Activated CD4-positive, CD25-positive, alpha-beta regulatory T cell (primary cell): ENCODE measurements around the gene NXF2.
"Not testable (repeated sequence)": the region's sequence is repeated elsewhere in the genome, so short reads cannot be mapped to it uniquely, and the experiment has no call there.

Source experiments
- DNase-seq, 4 experiments: peaks; one replicate each; lab custom pipeline; 2025; lab: John Stamatoyannopoulos, UW

NXF2 gene

DNA sequence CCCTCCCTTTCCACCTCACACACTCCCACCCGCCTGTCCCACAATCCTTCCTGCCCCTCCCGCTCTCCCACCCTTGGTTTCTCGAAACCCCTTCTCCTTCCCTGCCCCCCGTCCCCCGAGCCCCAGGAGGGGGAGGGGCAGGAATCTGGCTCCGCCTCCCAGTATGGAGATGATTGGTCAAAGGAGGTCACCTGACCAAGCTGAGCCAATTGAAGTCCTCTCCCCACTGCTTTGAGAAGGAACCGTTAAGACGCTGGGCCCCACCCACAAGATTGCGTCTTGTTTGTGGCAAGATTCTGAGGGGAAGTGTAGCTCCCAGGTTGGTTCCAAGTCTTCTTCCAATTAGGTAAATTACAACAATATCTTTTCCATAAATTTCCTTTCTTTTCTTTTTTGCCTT lies at the start of gene NXF2:
Gene NXF2 (plus strand): TSS at position 275 of the 400 bp plus-strand sequence. CDS start 59,912 bp downstream, outside the sequence.
- not testable (repeated sequence) for DNase-seq

GRCh38 chrX:102207940-102208339 lies 39.0 kb upstream of the NXF2 start:
- not testable (repeated sequence) for DNase-seq

DNA sequence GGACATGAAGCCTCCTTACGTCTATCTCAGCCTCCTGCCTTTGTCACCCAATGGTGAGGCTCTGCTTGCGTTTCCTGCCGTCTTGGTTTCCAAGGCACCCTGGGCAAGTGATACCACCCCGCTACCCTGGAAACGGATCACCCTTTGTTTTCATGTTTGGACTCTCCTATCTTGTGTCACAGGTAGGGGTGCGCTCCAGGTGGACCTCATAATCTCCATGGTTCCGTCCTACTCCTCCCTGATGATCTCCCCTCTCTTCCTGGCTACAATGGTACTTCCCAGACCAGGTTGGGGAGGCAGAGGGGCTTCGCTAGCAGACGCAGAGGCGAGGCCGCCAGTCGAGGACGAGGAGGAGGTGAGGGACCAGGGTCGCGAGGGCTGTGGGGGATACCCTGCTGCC lies 32.0 kb upstream of the NXF2 start, which contains the start of gene TCP11X1:
Gene TCP11X1 (plus strand): TSS at position 316 of the 400 bp plus-strand sequence.
- not testable (repeated sequence) for DNase-seq

DNA sequence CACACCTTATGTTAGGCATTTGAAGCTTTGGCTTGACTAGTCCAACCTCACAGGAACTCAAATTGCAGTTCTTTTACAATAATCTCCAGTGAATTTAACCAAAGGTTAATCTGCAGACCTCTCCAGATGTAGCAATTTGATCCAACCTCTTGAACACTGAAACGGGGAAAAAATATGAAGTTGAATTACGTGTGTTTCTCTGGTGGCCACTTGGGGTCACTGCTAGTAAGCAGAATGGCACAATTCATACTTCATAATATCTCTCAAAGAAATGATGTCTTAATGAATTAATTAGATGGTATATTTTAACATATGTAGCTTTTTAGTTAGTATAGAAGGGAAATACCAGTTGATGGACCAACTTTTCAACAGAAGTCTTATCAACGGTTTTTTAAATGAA lies 30.5 kb upstream of the NXF2 start:
- DNase-seq = not testable (repeated sequence)

- DNase-seq = not testable (repeated sequence)
Measured at GRCh38 chrX:102235678-102236077, 11.3 kb upstream of the NXF2 start.

DNA sequence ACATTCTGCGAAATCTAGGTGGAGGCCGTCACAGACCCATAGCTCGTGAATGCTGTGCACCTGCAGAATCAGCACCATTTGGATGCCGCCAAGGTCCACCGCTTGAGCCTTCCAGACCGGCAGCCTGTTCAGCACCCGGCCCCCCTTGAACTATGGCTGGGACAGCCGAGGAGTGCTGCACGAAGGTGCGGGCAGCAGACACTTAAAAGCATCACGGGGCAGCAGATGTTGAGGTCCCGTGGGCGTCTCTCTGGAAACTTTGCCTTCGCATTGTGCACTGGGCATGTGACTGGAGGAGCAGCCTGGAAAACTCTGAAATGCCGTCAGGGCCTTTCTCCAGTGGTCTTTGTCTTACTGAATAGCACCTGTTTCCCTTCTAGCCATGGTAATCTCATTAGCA lies 6.7 kb upstream of the NXF2 start:
- DNase-seq = not testable (repeated sequence)

DNA sequence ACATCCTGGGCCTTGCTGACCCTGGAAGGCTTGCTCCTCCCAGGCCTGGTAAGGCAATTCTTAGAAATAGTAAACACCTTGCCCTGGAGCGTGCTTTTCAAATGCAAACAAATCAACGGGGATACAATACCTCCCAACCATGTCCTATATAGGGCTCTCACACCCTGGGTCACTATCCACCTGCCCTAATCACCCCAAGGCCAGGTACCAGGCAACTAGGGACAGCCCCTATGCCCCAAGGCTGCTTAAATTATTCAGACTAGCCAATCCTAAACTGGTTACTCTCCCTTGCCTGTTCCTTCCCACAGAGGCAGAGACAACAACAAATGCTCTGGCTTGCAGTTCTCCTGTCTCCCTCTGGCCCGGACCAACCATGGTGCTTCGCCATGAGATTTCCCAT lies 25.3 kb downstream of the NXF2 start:
- not testable (repeated sequence) for DNase-seq

DNA sequence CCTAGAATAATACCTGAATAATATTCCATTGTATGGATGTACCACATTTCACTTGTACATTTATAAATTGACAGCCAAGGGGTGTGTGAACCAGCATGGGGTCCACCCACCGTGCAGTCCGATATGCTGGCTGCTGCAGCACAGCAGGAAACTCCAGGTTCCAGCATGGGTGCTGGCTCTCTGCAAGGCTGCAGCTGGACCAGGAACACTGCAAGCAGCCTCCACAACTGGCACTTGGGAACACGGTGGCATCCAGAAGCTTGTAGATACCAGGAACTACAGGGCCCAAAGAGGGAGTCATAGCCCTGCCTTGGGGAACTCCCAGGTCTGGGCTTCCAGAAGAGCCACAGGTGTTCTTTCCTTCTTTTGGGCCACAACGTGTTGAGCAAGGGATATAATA lies 91.2 kb downstream of the NXF2 start:
- DNase-seq = no peak

DNA sequence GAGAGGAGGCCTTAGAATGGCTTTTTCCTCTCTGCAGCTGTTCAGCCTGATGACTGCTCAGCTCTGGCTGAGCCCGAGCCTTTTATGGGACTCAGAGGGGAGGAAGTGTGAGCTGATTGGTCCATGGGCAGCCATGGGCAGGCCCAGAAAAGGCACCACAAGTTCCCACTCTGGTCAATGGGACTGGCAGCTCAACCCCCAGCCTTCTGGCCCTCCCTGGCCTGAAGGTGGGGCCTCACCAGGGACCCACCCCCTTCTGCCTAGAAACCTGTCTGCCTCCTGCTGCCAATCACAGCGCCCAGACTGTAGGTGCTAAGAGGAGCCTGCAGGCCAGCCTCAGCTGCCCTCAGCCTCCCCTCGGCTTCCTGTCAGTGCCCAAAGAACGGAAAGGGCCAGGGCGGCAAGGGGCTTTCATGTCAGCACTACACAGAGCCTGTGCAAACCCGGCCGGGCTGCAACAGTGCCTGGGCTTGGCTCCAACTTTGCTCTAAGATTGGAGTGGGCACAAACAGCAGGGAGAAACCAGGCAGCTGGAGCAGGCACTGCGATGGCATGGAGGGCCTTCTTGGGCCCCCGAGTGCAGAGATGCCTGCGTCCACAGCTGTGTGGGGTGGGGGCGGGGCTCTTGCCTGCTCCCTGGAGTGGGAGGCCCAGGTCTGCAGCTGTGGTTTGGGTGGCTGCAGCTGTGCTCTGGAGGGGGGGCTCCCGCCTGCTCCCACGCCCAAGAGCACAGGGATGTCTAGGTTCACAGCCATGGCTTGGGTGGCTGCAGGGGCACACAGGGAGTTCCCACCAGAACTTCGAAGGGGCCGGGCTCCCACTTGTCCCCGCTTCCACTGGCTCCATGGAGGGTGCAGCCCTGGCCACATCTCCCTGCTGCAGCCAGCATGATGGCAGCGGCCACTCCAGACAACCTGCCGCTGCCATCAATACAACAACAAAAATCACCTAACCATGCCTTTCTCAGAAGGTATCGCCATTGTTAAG lies 92.6 kb downstream of the NXF2 start:
- DNase-seq = no peak

- no peak for DNase-seq
Measured at GRCh38 chrX:102341867-102342266, 94.9 kb downstream of the NXF2 start.

DNA sequence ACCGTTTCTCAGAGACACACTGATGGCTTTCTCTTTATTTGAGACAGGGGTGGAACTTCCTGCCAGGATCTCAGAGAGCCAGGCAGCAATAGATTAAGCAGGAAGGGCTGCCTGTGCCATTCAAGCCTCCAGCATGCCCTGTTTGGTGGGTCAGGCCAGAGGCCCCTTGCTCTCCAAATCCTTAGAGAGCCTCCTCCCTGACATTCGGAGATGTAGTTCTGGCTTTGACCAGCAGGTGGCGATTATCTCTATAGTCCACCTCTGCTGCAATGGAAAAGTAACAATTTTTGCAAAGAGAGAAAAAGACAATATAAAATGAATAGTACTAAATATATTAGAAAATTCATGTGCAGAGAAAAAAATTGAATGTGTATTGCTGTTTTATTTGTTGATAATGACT lies 98.9 kb downstream of the NXF2 start:
- DNase-seq = no peak
